ENCODE measurements around the gene NRXN3. TPM values are rescaled to one million over a fixed set of nuclear protein-coding genes. Genes with fewer than 3 reads are reported as not detected.

The NRXN3 gene
- total RNA-seq, 1 experiment from 2014 or later = not detected

DNA sequence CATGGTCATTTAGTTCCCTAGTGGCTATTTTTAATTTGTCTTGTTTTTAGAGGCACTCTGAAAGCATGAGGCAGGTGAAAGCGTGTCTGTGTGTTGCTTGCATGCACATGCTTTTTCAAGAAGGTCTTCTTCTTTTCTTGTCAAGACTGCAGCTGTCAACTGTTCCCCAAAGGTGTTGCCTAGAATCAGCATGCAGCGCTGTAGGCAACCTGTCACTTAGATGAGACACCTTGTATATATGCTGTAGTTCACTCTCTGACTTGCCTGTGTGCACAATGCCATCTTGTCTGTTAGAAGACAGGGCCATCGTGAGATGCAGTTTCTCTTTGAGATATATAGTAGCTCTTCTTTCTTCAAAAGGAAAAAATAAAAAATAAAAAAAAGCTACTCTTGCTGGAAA is 1155.4 kb downstream of the NRXN3 start:
- Histone ChIP-seq H3K4me3 (ENCODE audit: low read depth in 2 of 2, low read length in 2 of 2) (no peak overlapping the region), H3K27me3 (ENCODE audit: control insufficient read depth, insufficient read depth, low read length) (no peaks in the 10 kb centered on the region), H3K27ac (ENCODE audit: low read length) (no peak overlapping the region), H3K9me3 (ENCODE audit: control insufficient read depth, insufficient read depth, low read depth, low read length) (no peaks in the 10 kb centered on the region), H3K4me1 (ENCODE audit: control insufficient read depth, insufficient read depth, low read length) (no peaks in the 10 kb centered on the region), H3K36me3 (ENCODE audit: control insufficient read depth, insufficient read depth, low read length) (no peaks in the 10 kb centered on the region)
- TF ChIP-seq, protein P1, sequence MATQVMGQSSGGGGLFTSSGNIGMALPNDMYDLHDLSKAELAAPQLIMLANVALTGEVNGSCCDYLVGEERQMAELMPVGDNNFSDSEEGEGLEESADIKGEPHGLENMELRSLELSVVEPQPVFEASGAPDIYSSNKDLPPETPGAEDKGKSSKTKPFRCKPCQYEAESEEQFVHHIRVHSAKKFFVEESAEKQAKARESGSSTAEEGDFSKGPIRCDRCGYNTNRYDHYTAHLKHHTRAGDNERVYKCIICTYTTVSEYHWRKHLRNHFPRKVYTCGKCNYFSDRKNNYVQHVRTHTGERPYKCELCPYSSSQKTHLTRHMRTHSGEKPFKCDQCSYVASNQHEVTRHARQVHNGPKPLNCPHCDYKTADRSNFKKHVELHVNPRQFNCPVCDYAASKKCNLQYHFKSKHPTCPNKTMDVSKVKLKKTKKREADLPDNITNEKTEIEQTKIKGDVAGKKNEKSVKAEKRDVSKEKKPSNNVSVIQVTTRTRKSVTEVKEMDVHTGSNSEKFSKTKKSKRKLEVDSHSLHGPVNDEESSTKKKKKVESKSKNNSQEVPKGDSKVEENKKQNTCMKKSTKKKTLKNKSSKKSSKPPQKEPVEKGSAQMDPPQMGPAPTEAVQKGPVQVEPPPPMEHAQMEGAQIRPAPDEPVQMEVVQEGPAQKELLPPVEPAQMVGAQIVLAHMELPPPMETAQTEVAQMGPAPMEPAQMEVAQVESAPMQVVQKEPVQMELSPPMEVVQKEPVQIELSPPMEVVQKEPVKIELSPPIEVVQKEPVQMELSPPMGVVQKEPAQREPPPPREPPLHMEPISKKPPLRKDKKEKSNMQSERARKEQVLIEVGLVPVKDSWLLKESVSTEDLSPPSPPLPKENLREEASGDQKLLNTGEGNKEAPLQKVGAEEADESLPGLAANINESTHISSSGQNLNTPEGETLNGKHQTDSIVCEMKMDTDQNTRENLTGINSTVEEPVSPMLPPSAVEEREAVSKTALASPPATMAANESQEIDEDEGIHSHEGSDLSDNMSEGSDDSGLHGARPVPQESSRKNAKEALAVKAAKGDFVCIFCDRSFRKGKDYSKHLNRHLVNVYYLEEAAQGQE (IDR thresholded peaks at IDR 0.05; ENCODE audit: insufficient read depth in 1 of 2, low read depth in 2 of 2, low read length in 1 of 2) = no peak
- TF ChIP-seq SIN3A (IDR thresholded peaks at IDR 0.05; ENCODE audit: borderline replicate concordance, insufficient read depth, low read depth, low read length) (no peak), TCF7L2 (IDR thresholded peaks at IDR 0.05; ENCODE audit: low read depth, low read length) (no peak), POLR2AphosphoS5 (IDR thresholded peaks at IDR 0.05; ENCODE audit: low read depth, low read length) (no peak)
- TF ChIP-seq, protein P2, sequence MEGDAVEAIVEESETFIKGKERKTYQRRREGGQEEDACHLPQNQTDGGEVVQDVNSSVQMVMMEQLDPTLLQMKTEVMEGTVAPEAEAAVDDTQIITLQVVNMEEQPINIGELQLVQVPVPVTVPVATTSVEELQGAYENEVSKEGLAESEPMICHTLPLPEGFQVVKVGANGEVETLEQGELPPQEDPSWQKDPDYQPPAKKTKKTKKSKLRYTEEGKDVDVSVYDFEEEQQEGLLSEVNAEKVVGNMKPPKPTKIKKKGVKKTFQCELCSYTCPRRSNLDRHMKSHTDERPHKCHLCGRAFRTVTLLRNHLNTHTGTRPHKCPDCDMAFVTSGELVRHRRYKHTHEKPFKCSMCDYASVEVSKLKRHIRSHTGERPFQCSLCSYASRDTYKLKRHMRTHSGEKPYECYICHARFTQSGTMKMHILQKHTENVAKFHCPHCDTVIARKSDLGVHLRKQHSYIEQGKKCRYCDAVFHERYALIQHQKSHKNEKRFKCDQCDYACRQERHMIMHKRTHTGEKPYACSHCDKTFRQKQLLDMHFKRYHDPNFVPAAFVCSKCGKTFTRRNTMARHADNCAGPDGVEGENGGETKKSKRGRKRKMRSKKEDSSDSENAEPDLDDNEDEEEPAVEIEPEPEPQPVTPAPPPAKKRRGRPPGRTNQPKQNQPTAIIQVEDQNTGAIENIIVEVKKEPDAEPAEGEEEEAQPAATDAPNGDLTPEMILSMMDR (IDR thresholded peaks at IDR 0.05) = no peak
- ATAC-seq (no peak), DNase-seq (ENCODE audit: low read depth, low spot score) (no peak)
- ChIA-PET POLR2A (no interaction called here), CTCF (no interaction called here)
- in situ Hi-C loops (cut with HindIII; ENCODE audit: low pct_unique_long_range_greater_than_20kb, low sequenced_read_pairs) (no loop called here), intact Hi-C loops (cut with micrococcal nuclease; ENCODE audit: unreplicated experiment) (no loop called here)
- no TSS peak for BruUV-seq (replicated peaks)

DNA sequence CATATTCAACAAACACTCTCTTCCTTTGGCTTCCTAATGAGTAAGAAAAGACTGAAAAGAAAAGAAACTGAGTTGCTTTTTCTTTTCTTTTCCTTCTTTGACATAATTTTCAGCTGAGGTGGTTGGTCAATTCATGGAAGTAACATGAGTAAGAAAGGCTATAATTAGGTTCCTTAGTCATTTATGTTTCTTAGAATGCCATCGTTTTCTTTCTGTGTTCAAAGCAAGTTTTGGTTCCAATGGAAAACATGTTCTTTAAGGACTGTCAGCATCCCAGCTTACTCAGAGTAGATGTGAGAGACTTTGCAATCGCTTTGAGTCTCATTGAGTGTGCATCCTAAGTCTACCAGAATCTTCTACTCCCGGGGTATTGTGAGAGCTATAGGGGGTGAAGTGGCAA is 1158.7 kb downstream of the NRXN3 start:
- POLR2A ChIA-PET = no interaction called here
- no TSS peak for BruUV-seq (replicated peaks)

More for the DNA sequence above, 1158.7 kb downstream of the NRXN3 start:
- TF ChIP-seq POLR2AphosphoS5 (IDR thresholded peaks at IDR 0.05; ENCODE audit: low read depth, low read length) (no peak), SIN3A (IDR thresholded peaks at IDR 0.05; ENCODE audit: borderline replicate concordance, insufficient read depth, low read depth, low read length) (no peak), TCF7L2 (IDR thresholded peaks at IDR 0.05; ENCODE audit: low read depth, low read length) (no peak)
- TF ChIP-seq, protein P2 (IDR thresholded peaks at IDR 0.05) = no peak
- TF ChIP-seq, protein P1 (IDR thresholded peaks at IDR 0.05; ENCODE audit: insufficient read depth in 1 of 2, low read depth in 2 of 2, low read length in 1 of 2) = no peak
- Histone ChIP-seq H3K4me3 (ENCODE audit: low read depth in 2 of 2, low read length in 2 of 2) (no peak overlapping the region), H3K36me3 (ENCODE audit: control insufficient read depth, insufficient read depth, low read length) (no peaks in the 10 kb centered on the region), H3K4me1 (ENCODE audit: control insufficient read depth, insufficient read depth, low read length) (no peaks in the 10 kb centered on the region), H3K9me3 (ENCODE audit: control insufficient read depth, insufficient read depth, low read depth, low read length) (no peaks in the 10 kb centered on the region), H3K27ac (ENCODE audit: low read length) (no peak overlapping the region), H3K27me3 (ENCODE audit: control insufficient read depth, insufficient read depth, low read length) (no peaks in the 10 kb centered on the region)
- in situ Hi-C loops (cut with HindIII; ENCODE audit: low pct_unique_long_range_greater_than_20kb, low sequenced_read_pairs) = no loop called here
- intact Hi-C loops (cut with micrococcal nuclease; ENCODE audit: unreplicated experiment) = no loop called here
- DNase-seq (ENCODE audit: low read depth, low spot score) (no peak), ATAC-seq (no peak)
- CTCF ChIA-PET = no interaction called here

Data from Panc1 (cell line).